ENCODE results near the gene DNAJA3.

GRCh38 chr16:4437366-4437765, 11.7 kb downstream of the DNAJA3 start:
- TF ChIP-seq POLR2A (IDR thresholded peaks at IDR 0.05; ENCODE audit: low read depth, low read length) = no peak
- TF ChIP-seq CTCF (IDR thresholded peaks at IDR 0.05; ENCODE audit: extremely low read depth in 1 of 2, insufficient read depth in 1 of 2, low read depth in 1 of 2, low read length in 2 of 2) = no peak
- no peak for TF ChIP-seq POLR2AphosphoS5 (IDR thresholded peaks at IDR 0.05; ENCODE audit: insufficient read depth, low read depth, low read length)
- TF ChIP-seq FOS (IDR thresholded peaks at IDR 0.05; ENCODE audit: borderline replicate concordance, insufficient read depth, low read length) = no peak
- TF ChIP-seq, protein P1, sequence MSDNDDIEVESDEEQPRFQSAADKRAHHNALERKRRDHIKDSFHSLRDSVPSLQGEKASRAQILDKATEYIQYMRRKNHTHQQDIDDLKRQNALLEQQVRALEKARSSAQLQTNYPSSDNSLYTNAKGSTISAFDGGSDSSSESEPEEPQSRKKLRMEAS (IDR thresholded peaks at IDR 0.05; ENCODE audit: insufficient read depth, insufficient read length) = no peak
- TF ChIP-seq EZH2 (IDR thresholded peaks at IDR 0.05; ENCODE audit: borderline replicate concordance, low read depth, low read length, severe bottlenecking) = no peak
- no peak for TF ChIP-seq JUN (IDR thresholded peaks at IDR 0.05; ENCODE audit: borderline replicate concordance, insufficient read depth, insufficient read length, low read depth)
- no peak for TF ChIP-seq MYC (IDR thresholded peaks at IDR 0.05; ENCODE audit: low read depth, low read length)
- no peak for TF ChIP-seq GATA2 (IDR thresholded peaks at IDR 0.05; ENCODE audit: insufficient read depth, insufficient read length, low read depth, low read length)

Data from endothelial cell of umbilical vein (primary cell).